ENCODE results near the gene BIRC2. TPM values are rescaled to one million over a fixed set of nuclear protein-coding genes. Genes with fewer than 3 reads are reported as not detected.

Gene BIRC2
- total RNA-seq, 1 experiment from 2014 or later = 32.6 TPM

GRCh38 chr11:102400603-102401002, 53.6 kb downstream of the BIRC2 start:
- Histone ChIP-seq H2AFZ (ENCODE audit: low read depth, low read length, poor library complexity, severe bottlenecking) (no peak overlapping the region), H3K4me2 (ENCODE audit: low read length) (no peak overlapping the region), H3K79me2 (ENCODE audit: insufficient read depth, low read length) (peaks cover 42% of the 10 kb centered on the region), H3K4me3 (replicated peaks in 1 of 2; ENCODE audit: low read depth in 1 of 2, low read length in 2 of 2) (no peak overlapping the region), H3K27ac (ENCODE audit: low read depth, low read length) (no peak overlapping the region), H3K36me3 (ENCODE audit: control insufficient read depth in 1 of 2, insufficient read depth in 2 of 2, low read length in 2 of 2) (peaks cover 29 to 30% of the 10 kb centered on the region in 2 experiments; a peak in 3 of 4 replicates), H3K9me3 (ENCODE audit: control insufficient read depth in 1 of 2, insufficient read depth in 1 of 2, low read depth in 1 of 2, low read length in 2 of 2) (no peaks in the 10 kb centered on the region), H3K27me3 (ENCODE audit: insufficient read depth, low read length) (no peaks in the 10 kb centered on the region), H4K20me1 (ENCODE audit: insufficient read depth) (no peaks in the 10 kb centered on the region), H3K4me1 (ENCODE audit: control insufficient read depth in 1 of 2, insufficient read depth in 2 of 2, low read length in 2 of 2) (no peaks in the 10 kb centered on the region), H3K9me2 (ENCODE audit: insufficient read depth) (no peaks in the 10 kb centered on the region), H3K9ac (ENCODE audit: low read length) (no peak overlapping the region)
- no TSS peak for BruUV-seq (replicated peaks)
- ATAC-seq = no peak
- DNase-seq (ENCODE audit: low read depth, low spot score) = no peak
- ChIA-PET CTCF (no interaction called here), RAD21 (ENCODE audit: low non-redundant PET in 1 of 2, low total read pairs in 2 of 2, uncharacterized antibody in 2 of 2, unreplicated experiment in 2 of 2) (no interaction called here), POLR2A (no interaction called here)
- intact Hi-C loops (cut with micrococcal nuclease) = no loop called here
- TF ChIP-seq YY1 (IDR thresholded peaks at IDR 0.05; ENCODE audit: extremely low read depth, insufficient replicate concordance, low read depth, low read length) (no peak), RAD21 (IDR thresholded peaks at IDR 0.05; ENCODE audit: low read depth) (no peak), CEBPB (IDR thresholded peaks at IDR 0.05; ENCODE audit: low read depth) (no peak), ELF1 (IDR thresholded peaks at IDR 0.05; ENCODE audit: borderline replicate concordance, low read depth) (no peak), ZBTB33 (IDR thresholded peaks at IDR 0.05; ENCODE audit: extremely low read depth, insufficient replicate concordance, low read length) (no peak), EZH2 (IDR thresholded peaks at IDR 0.05) (no peak), SIN3A (IDR thresholded peaks at IDR 0.05; ENCODE audit: low read depth) (no peak), POLR2A (IDR thresholded peaks at IDR 0.05; ENCODE audit: borderline replicate concordance, extremely low read depth, insufficient read depth, insufficient read length) (no peak), MAX (IDR thresholded peaks at IDR 0.05) (no peak)

Measured in HCT116 (cell line).